ENCODE data around the gene NMT1. TPM values are rescaled to one million over a fixed set of nuclear protein-coding genes. Genes with fewer than 3 reads are reported as not detected.

The NMT1 gene
- total and polyA plus RNA-seq, 2 of the 13 experiments (the other 11 are each of a cell fraction or from before 2014, with no cell fraction given) = 75.7 to 142 TPM

GRCh38 chr17:45050481-45051059, 10.5 kb upstream of the NMT1 start (continued):
- TF ChIP-seq, protein P1, sequence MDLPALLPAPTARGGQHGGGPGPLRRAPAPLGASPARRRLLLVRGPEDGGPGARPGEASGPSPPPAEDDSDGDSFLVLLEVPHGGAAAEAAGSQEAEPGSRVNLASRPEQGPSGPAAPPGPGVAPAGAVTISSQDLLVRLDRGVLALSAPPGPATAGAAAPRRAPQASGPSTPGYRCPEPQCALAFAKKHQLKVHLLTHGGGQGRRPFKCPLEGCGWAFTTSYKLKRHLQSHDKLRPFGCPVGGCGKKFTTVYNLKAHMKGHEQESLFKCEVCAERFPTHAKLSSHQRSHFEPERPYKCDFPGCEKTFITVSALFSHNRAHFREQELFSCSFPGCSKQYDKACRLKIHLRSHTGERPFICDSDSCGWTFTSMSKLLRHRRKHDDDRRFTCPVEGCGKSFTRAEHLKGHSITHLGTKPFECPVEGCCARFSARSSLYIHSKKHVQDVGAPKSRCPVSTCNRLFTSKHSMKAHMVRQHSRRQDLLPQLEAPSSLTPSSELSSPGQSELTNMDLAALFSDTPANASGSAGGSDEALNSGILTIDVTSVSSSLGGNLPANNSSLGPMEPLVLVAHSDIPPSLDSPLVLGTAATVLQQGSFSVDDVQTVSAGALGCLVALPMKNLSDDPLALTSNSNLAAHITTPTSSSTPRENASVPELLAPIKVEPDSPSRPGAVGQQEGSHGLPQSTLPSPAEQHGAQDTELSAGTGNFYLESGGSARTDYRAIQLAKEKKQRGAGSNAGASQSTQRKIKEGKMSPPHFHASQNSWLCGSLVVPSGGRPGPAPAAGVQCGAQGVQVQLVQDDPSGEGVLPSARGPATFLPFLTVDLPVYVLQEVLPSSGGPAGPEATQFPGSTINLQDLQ (CRISPR knock-in tag; IDR thresholded peaks at IDR 0.05) = no peak
- TF ChIP-seq ATF2 (CRISPR knock-in tag; IDR thresholded peaks at IDR 0.05) = peak; percentile 12; the same call in 1 of the 2 replicates
- no peak for TF ChIP-seq SP5 (CRISPR knock-in tag; IDR thresholded peaks at IDR 0.05; ENCODE audit: borderline replicate concordance, low read depth)
- TF ChIP-seq DNMT1 (CRISPR knock-in tag; IDR thresholded peaks at IDR 0.05) = no peak
- TF ChIP-seq, protein P2, sequence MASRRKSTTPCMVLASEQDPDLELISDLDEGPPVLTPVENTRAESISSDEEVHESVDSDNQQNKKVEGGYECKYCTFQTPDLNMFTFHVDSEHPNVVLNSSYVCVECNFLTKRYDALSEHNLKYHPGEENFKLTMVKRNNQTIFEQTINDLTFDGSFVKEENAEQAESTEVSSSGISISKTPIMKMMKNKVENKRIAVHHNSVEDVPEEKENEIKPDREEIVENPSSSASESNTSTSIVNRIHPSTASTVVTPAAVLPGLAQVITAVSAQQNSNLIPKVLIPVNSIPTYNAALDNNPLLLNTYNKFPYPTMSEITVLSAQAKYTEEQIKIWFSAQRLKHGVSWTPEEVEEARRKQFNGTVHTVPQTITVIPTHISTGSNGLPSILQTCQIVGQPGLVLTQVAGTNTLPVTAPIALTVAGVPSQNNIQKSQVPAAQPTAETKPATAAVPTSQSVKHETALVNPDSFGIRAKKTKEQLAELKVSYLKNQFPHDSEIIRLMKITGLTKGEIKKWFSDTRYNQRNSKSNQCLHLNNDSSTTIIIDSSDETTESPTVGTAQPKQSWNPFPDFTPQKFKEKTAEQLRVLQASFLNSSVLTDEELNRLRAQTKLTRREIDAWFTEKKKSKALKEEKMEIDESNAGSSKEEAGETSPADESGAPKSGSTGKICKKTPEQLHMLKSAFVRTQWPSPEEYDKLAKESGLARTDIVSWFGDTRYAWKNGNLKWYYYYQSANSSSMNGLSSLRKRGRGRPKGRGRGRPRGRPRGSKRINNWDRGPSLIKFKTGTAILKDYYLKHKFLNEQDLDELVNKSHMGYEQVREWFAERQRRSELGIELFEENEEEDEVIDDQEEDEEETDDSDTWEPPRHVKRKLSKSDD (CRISPR knock-in tag; IDR thresholded peaks at IDR 0.05; ENCODE audit: low read depth) = no peak
- TF ChIP-seq PRMT3 (CRISPR knock-in tag; IDR thresholded peaks at IDR 0.05; ENCODE audit: borderline replicate concordance, low read depth) = no peak
- TF ChIP-seq MEIS1 (CRISPR knock-in tag; IDR thresholded peaks at IDR 0.05; ENCODE audit: borderline replicate concordance) = no peak
- TF ChIP-seq ZNF160 (CRISPR knock-in tag; IDR thresholded peaks at IDR 0.05) = no peak
- TF ChIP-seq, protein P3, sequence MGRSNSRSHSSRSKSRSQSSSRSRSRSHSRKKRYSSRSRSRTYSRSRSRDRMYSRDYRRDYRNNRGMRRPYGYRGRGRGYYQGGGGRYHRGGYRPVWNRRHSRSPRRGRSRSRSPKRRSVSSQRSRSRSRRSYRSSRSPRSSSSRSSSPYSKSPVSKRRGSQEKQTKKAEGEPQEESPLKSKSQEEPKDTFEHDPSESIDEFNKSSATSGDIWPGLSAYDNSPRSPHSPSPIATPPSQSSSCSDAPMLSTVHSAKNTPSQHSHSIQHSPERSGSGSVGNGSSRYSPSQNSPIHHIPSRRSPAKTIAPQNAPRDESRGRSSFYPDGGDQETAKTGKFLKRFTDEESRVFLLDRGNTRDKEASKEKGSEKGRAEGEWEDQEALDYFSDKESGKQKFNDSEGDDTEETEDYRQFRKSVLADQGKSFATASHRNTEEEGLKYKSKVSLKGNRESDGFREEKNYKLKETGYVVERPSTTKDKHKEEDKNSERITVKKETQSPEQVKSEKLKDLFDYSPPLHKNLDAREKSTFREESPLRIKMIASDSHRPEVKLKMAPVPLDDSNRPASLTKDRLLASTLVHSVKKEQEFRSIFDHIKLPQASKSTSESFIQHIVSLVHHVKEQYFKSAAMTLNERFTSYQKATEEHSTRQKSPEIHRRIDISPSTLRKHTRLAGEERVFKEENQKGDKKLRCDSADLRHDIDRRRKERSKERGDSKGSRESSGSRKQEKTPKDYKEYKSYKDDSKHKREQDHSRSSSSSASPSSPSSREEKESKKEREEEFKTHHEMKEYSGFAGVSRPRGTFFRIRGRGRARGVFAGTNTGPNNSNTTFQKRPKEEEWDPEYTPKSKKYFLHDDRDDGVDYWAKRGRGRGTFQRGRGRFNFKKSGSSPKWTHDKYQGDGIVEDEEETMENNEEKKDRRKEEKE (IDR thresholded peaks at IDR 0.05) = no peak
- TF ChIP-seq, protein P4, sequence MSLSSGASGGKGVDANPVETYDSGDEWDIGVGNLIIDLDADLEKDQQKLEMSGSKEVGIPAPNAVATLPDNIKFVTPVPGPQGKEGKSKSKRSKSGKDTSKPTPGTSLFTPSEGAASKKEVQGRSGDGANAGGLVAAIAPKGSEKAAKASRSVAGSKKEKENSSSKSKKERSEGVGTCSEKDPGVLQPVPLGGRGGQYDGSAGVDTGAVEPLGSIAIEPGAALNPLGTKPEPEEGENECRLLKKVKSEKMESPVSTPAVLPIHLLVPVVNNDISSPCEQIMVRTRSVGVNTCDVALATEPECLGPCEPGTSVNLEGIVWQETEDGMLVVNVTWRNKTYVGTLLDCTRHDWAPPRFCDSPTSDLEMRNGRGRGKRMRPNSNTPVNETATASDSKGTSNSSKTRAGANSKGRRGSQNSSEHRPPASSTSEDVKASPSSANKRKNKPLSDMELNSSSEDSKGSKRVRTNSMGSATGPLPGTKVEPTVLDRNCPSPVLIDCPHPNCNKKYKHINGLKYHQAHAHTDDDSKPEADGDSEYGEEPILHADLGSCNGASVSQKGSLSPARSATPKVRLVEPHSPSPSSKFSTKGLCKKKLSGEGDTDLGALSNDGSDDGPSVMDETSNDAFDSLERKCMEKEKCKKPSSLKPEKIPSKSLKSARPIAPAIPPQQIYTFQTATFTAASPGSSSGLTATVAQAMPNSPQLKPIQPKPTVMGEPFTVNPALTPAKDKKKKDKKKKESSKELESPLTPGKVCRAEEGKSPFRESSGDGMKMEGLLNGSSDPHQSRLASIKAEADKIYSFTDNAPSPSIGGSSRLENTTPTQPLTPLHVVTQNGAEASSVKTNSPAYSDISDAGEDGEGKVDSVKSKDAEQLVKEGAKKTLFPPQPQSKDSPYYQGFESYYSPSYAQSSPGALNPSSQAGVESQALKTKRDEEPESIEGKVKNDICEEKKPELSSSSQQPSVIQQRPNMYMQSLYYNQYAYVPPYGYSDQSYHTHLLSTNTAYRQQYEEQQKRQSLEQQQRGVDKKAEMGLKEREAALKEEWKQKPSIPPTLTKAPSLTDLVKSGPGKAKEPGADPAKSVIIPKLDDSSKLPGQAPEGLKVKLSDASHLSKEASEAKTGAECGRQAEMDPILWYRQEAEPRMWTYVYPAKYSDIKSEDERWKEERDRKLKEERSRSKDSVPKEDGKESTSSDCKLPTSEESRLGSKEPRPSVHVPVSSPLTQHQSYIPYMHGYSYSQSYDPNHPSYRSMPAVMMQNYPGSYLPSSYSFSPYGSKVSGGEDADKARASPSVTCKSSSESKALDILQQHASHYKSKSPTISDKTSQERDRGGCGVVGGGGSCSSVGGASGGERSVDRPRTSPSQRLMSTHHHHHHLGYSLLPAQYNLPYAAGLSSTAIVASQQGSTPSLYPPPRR (CRISPR knock-in tag; IDR thresholded peaks at IDR 0.05; ENCODE audit: borderline replicate concordance) = peak; percentile 15; the same call in 1 of the 2 replicates
- no peak for TF ChIP-seq ZNF512 (CRISPR knock-in tag; IDR thresholded peaks at IDR 0.05)

Data from HepG2 (cell line).